MM.1S (cell line): ENCODE measurements around the gene LRRC3B.

ENCODE experiments used
- CTCF ChIP-seq: fragments of 300-600 bp; sonication (generic); IDR thresholded peaks from 2 replicates; pipeline ENCODE4 v1.5.1; 2016; ENCODE audit warnings: antibody characterized with exemption, low read length, mixed read lengths
- EZH2 ChIP-seq: fragments of 300-600 bp; sonication (generic); optimal IDR thresholded peaks from 2 replicates; pipeline ENCODE3; 2017; ENCODE audit warnings: low read depth, mild to moderate bottlenecking, antibody characterized with exemption, low read length, mixed read lengths

GRCh38 chr3:26687466-26687865 is 64.9 kb downstream of the LRRC3B start:
- TF ChIP-seq EZH2: no peak
- no peak for TF ChIP-seq CTCF
